K562 (cell line): ENCODE data around the gene CALD1. TPM values are rescaled to one million over a fixed set of nuclear protein-coding genes. Genes with fewer than 3 reads are reported as not detected.
A peak's percentile ranks its signal among the peaks of the same experiment; 100 is the strongest.

Experiments used
- CEBPB ChIP-seq: fragments of 450-650 bp; IDR thresholded peaks from 2 replicates; pipeline ENCODE4 v1.6.1; 2016; ENCODE audit warnings: missing genetic modification characterization, missing compliant biosample characterization
- CREB3 ChIP-seq: fragments of 450-650 bp; conservative IDR thresholded peaks from 2 replicates; pipeline ENCODE4 v1.6.1; 2016; ENCODE audit warnings: missing genetic modification characterization, low read depth, mild to moderate bottlenecking, missing compliant biosample characterization, moderate library complexity
- EZH2 ChIP-seq: IDR thresholded peaks from 2 replicates; pipeline ENCODE4 v1.6.1; 2012; ENCODE audit warnings: low read depth, mild to moderate bottlenecking, inconsistent platforms, low read length, borderline replicate concordance
- HMGN3 ChIP-seq: IDR thresholded peaks from 2 replicates; pipeline ENCODE4 v1.6.1; 2011; ENCODE audit warnings: borderline replicate concordance, low read depth, mild to moderate bottlenecking, mixed read lengths, low read length; ENCODE audit not compliant: insufficient read length; ENCODE audit errors: extremely low read depth
- MAZ ChIP-seq, 2 experiments: fragments of 450-650 bp in 1 of 2; sonication (generic) in 1 of 2; formaldehyde crosslinking; IDR thresholded peaks in 1 of 2; conservative IDR thresholded peaks in 1 of 2; 2 replicates each; pipeline versions ENCODE4 v1.4.0 to v1.5.0; 2020; ENCODE audit warnings: mild to moderate bottlenecking in 1 of 2, missing genetic modification reagents in 1 of 2
- MYBL2 ChIP-seq, 2 experiments: fragments of 450-650 bp in 1 of 2; sonication (generic) in 1 of 2; formaldehyde crosslinking in 1 of 2; IDR thresholded peaks; 2 replicates each; pipeline versions ENCODE4 v1.6.1 to v1.8.1; 2017 to 2022; ENCODE audit warnings: borderline replicate concordance in 1 of 2, inconsistent platforms in 1 of 2, low read depth in 1 of 2, mild to moderate bottlenecking in 1 of 2, missing genetic modification reagents in 1 of 2, moderate library complexity in 1 of 2
- NUFIP1 ChIP-seq: fragments of 450-650 bp; IDR thresholded peaks from 2 replicates; pipeline ENCODE4 v1.6.1; 2018; ENCODE audit not compliant: partially characterized antibody
- POLR3G ChIP-seq: IDR thresholded peaks from 2 replicates; pipeline ENCODE4 v1.6.1; 2011; ENCODE audit not compliant: insufficient read length, insufficient replicate concordance; ENCODE audit errors: extremely low read depth
- RBM25 ChIP-seq: fragments of 200-400 bp; formaldehyde crosslinking; IDR thresholded peaks from 2 replicates; pipeline ENCODE4 v1.6.1; 2018; ENCODE audit warnings: low read length, low read depth, moderate library complexity; ENCODE audit not compliant: severe bottlenecking
- RCOR1 ChIP-seq, 2 experiments: IDR thresholded peaks; 2 replicates each; pipeline ENCODE4 v1.6.1; 2012; ENCODE audit warnings: low read depth in 2 of 2, low read length in 2 of 2, borderline replicate concordance in 1 of 2, improper control_type of control experiment in 1 of 2
- SMC3 ChIP-seq: conservative IDR thresholded peaks from 2 replicates; pipeline ENCODE4 v1.6.1; 2011; ENCODE audit warnings: low read depth, low read length, improper control_type of control experiment; ENCODE audit not compliant: insufficient read depth
- STAT6 ChIP-seq: sonication (generic); formaldehyde crosslinking; IDR thresholded peaks from 2 replicates; pipeline ENCODE4 v1.8.1; 2023; ENCODE audit warnings: mild to moderate bottlenecking, missing genetic modification reagents
- TEAD4 ChIP-seq, 2 experiments: sonication (generic) in 1 of 2; formaldehyde crosslinking in 1 of 2; IDR thresholded peaks; 2 replicates each; pipeline versions ENCODE4 v1.6.1 to v1.8.0; 2012 to 2022; ENCODE audit warnings: borderline replicate concordance in 1 of 2, inconsistent platforms in 1 of 2, low read length in 1 of 2, mild to moderate bottlenecking in 1 of 2, missing genetic modification reagents in 1 of 2
- TFAP4 ChIP-seq: sonication (generic); formaldehyde crosslinking; IDR thresholded peaks from 2 replicates; pipeline ENCODE4 v1.8.0; 2022; ENCODE audit warnings: missing genetic modification reagents, mild to moderate bottlenecking, moderate library complexity, borderline replicate concordance
- ZNF224 ChIP-seq: sonication (generic); formaldehyde crosslinking; IDR thresholded peaks from 2 replicates; pipeline ENCODE4 v1.8.0; 2022; ENCODE audit warnings: mild to moderate bottlenecking, missing genetic modification reagents
- ZNF395 ChIP-seq: fragments of 200-800 bp; sonication (Bioruptor generic); IDR thresholded peaks from 2 replicates; pipeline ENCODE4 v1.6.1; 2017; ENCODE audit warnings: missing genetic modification characterization, missing compliant biosample characterization
- polyA plus RNA-seq, 8 experiments: library from polyadenylated mRNA; depleted of rRNA in 4 of 8; stranded (reverse) in 5 of 8; unstranded in 3 of 8; fragments of >200 nt; fragmentation: Nextera tagmentation in 2 of 8; fragmentation: Illumina TruSeq in 1 of 8; extraction: Ambion mirVana in 2 of 8; extraction: Trizol in 1 of 8; gene quantifications; 2 replicates each; pipeline versions ENCODE4 v1.2.1 to v1.2.3, GENCODE V29; 2011 to 2014; ENCODE audit warnings: inconsistent platforms in 1 of 8, missing spikeins in 1 of 8
- total RNA-seq, 7 experiments: library from RNA; depleted of rRNA in 6 of 7; stranded (reverse); fragments of >200 nt in 6 of 7; fragmentation: Illumina TruSeq in 2 of 7; extraction: Trizol in 2 of 7; gene quantifications; 2 replicates each; pipeline versions ENCODE4 v1.2.1 to v1.2.3, GENCODE V29; 2011 to 2021; ENCODE audit warnings: low replicate concordance in 1 of 7

Gene CALD1
- total and polyA plus RNA-seq, 9 of the 15 experiments (the other 6 are each of a cell fraction or from before 2014, with no cell fraction given), result 0.40 TPM; not detected in 8

- TF ChIP-seq POLR3G (no peak), HMGN3 (peak; percentile 88), CREB3 (tag) (peak; percentile 70), RBM25 (peak; percentile 79), TFAP4 (peak; percentile 91), EZH2 (no peak), MYBL2 (IDR thresholded peaks at IDR 0.05; ENCODE audit: low read depth) (peak; percentile 56), MYBL2 (CRISPR knock-in tag; IDR thresholded peaks at IDR 0.05; ENCODE audit: borderline replicate concordance) (no peak), SMC3 (0 out of 2 replicates have a peak, but pooled peaks have one; percentile 39), STAT6 (CRISPR knock-in tag) (no peak; the same call in 1 of the 2 replicates), ZNF395 (CRISPR knock-in tag) (peak; percentile 76), MAZ (CRISPR knock-in tag; conservative IDR thresholded peaks at IDR 0.05 in 1 of 2, IDR thresholded peaks at IDR 0.05 in 1 of 2) (peak; percentile 82 to 90), CEBPB (no peak), ZNF224 (peak; percentile 86; the same call in 1 of the 2 replicates), NUFIP1 (no peak), TEAD4 (IDR thresholded peaks at IDR 0.05; ENCODE audit: low read length) (peak; percentile 49), TEAD4 (CRISPR knock-in tag; IDR thresholded peaks at IDR 0.05; ENCODE audit: borderline replicate concordance) (0 out of 2 replicates have a peak, but pooled peaks have one; percentile 50), RCOR1 (IDR thresholded peaks at IDR 0.05; ENCODE audit: borderline replicate concordance in 1 of 2, low read depth in 2 of 2, low read length in 2 of 2) (0 out of 4 replicates have a peak, but pooled peaks of 1 of the 2 experiments have one; percentile 3)
These were observed 207.2 kb downstream of the CALD1 start, which contains the start of gene AGBL3 (continued) for GRCh38 chr7:134986363-134987251.
